H1 (cell line): Measurements from ENCODE around the gene SGCD. TPM values are rescaled to one million over a fixed set of nuclear protein-coding genes. Genes with fewer than 3 reads are reported as not detected.

Experiments
- CTCF ChIA-PET: fragments of 300-600 bp; sonication (Branson Sonifier 250); formaldehyde crosslinking; loops from one replicate; lab custom pipeline; 2021; ENCODE audit not compliant: partially characterized antibody; lab: Charles Lee
- POLR2A ChIA-PET: fragments of 300-600 bp; sonication (Branson Sonifier 250); formaldehyde crosslinking; loops from one replicate; lab custom pipeline; 2021; ENCODE audit warnings: inconsistent platforms; ENCODE audit not compliant: partially characterized antibody; lab: Charles Lee
- DNase-seq, 2 experiments: peaks; one replicate each; pipeline versions ENCODE4 v3.0.0 to v3.0.0-alpha.2; 2010 to 2022; ENCODE audit warnings: low spot score in 2 of 2, low read depth in 1 of 2, mixed read lengths in 1 of 2
- FAIRE-seq: peaks from 2 replicates; lab custom pipeline; 2011; peaks lifted over from hg19 to GRCh38; lab: Jason Lieb, UNC
- H2AFZ ChIP-seq: 2 replicates; pipeline ENCODE4 v1.8.1; 2012; ENCODE audit warnings: low read length, inconsistent platforms
- H2AK5ac ChIP-seq: 2 replicates; pipeline ENCODE4 v1.6.1; 2013; ENCODE audit warnings: low read depth, low read length
- H2BK120ac ChIP-seq: replicated peaks from 2 replicates; pipeline ENCODE3; 2013; ENCODE audit warnings: low read depth, low read length, inconsistent platforms
- H2BK12ac ChIP-seq: 2 replicates; pipeline ENCODE4 v1.6.1; 2013; ENCODE audit warnings: low read depth, low read length
- H2BK15ac ChIP-seq: 2 replicates; pipeline ENCODE4 v1.6.1; 2013; ENCODE audit warnings: low read length
- H2BK20ac ChIP-seq: 2 replicates; pipeline ENCODE4 v1.6.1; 2013; ENCODE audit warnings: low read length
- H2BK5ac ChIP-seq: 2 replicates; pipeline ENCODE4 v1.6.1; 2013; ENCODE audit warnings: low read depth, low read length
- H3K14ac ChIP-seq: 2 replicates; pipeline ENCODE4 v1.6.1; 2013; ENCODE audit warnings: inconsistent platforms; ENCODE audit not compliant: insufficient read length
- H3K18ac ChIP-seq: 2 replicates; pipeline ENCODE4 v1.6.1; 2013; ENCODE audit warnings: low read length; ENCODE audit errors: extremely low read depth
- H3K23ac ChIP-seq: 2 replicates; pipeline ENCODE4 v1.6.1; 2013; ENCODE audit warnings: inconsistent platforms; ENCODE audit not compliant: insufficient read length
- H3K23me2 ChIP-seq: 2 replicates; pipeline ENCODE4 v1.6.1; 2013; ENCODE audit warnings: low read depth, low read length
- H3K27ac ChIP-seq: 2 replicates; pipeline ENCODE4 v1.6.1; 2011; ENCODE audit warnings: low read depth, low read length, inconsistent platforms
- H3K27me3 ChIP-seq, 4 experiments: replicated peaks in 1 of 4; 1 replicate in 1 of 4; 2 replicates in 3 of 4; pipeline versions ENCODE4 v1.6.1 to v1.8.1; 2011 to 2013; ENCODE audit warnings: low read length in 3 of 4, mild to moderate bottlenecking in 3 of 4, inconsistent platforms in 2 of 4, mixed read lengths in 2 of 4, moderate library complexity in 1 of 4; ENCODE audit not compliant: control insufficient read depth in 3 of 4, insufficient read depth in 3 of 4; ENCODE audit errors: extremely low read depth in 1 of 4
- H3K36me3 ChIP-seq, 4 experiments: 2 replicates each; pipeline versions ENCODE4 v1.6.1 to v1.8.1; 2011 to 2013; ENCODE audit warnings: mild to moderate bottlenecking in 4 of 4, low read length in 3 of 4, moderate library complexity in 2 of 4, control low read depth in 1 of 4, inconsistent platforms in 1 of 4; ENCODE audit not compliant: insufficient read depth in 4 of 4, control insufficient read depth in 2 of 4
- H3K4ac ChIP-seq: replicated peaks from 2 replicates; pipeline ENCODE3; 2013; ENCODE audit warnings: low read length, low read depth, mixed read lengths, inconsistent platforms; ENCODE audit not compliant: insufficient read length
- H3K4me1 ChIP-seq, 4 experiments: replicated peaks in 1 of 4; 1 replicate in 1 of 4; 2 replicates in 3 of 4; pipeline versions ENCODE4 v1.6.1 to v1.8.1; 2011 to 2013; ENCODE audit warnings: low read length in 3 of 4, inconsistent platforms in 2 of 4, mixed read lengths in 1 of 4; ENCODE audit not compliant: insufficient read depth in 4 of 4, control insufficient read depth in 3 of 4
- H3K4me2 ChIP-seq, 2 experiments: 2 replicates each; pipeline versions ENCODE4 v1.6.1 to v1.8.1; 2011 to 2013; ENCODE audit warnings: low read depth in 2 of 2, low read length in 2 of 2, control low read depth in 1 of 2, inconsistent platforms in 1 of 2, mild to moderate bottlenecking in 1 of 2; ENCODE audit not compliant: insufficient read depth in 1 of 2
- H3K4me3 ChIP-seq, 4 experiments: fragments of 200-600, 300-600 bp in 1 of 4; sonication (generic), shearing (Covaris generic), sonication (Bioruptor Twin) in 1 of 4; 2 replicates each; pipeline versions ENCODE4 v1.5.1 to v1.8.1; 2011 to 2016; ENCODE audit warnings: low read length in 4 of 4, low read depth in 3 of 4, control low read depth in 2 of 4, inconsistent platforms in 2 of 4, mild to moderate bottlenecking in 2 of 4, mixed read lengths in 1 of 4, moderate library complexity in 1 of 4; ENCODE audit not compliant: insufficient read depth in 2 of 4; ENCODE audit errors: extremely low read depth in 1 of 4
- H3K56ac ChIP-seq: replicated peaks from 2 replicates; pipeline ENCODE3; 2013; ENCODE audit warnings: low read depth, mild to moderate bottlenecking, mixed read lengths, low read length, inconsistent platforms; ENCODE audit not compliant: insufficient read length
- H3K79me1 ChIP-seq: 2 replicates; pipeline ENCODE4 v1.6.1; 2013; ENCODE audit warnings: low read depth, low read length, control low read depth
- H3K79me2 ChIP-seq, 2 experiments: 2 replicates each; pipeline versions ENCODE4 v1.6.1 to v1.8.1; 2012 to 2013; ENCODE audit warnings: low read length in 2 of 2, mild to moderate bottlenecking in 2 of 2, inconsistent platforms in 1 of 2; ENCODE audit not compliant: insufficient read depth in 2 of 2, control insufficient read depth in 1 of 2
- H3K9ac ChIP-seq, 4 experiments: replicated peaks in 1 of 4; 1 replicate in 1 of 4; 2 replicates in 3 of 4; pipeline versions ENCODE4 v1.6.1 to v1.8.1; 2011 to 2013; ENCODE audit warnings: low read depth in 3 of 4, low read length in 3 of 4, control low read depth in 2 of 4, mild to moderate bottlenecking in 2 of 4, moderate library complexity in 2 of 4, inconsistent platforms in 1 of 4; ENCODE audit errors: extremely low read depth in 1 of 4
- H3K9me3 ChIP-seq, 2 experiments: 2 replicates each; pipeline versions ENCODE4 v1.6.1 to v1.8.1; 2012 to 2013; ENCODE audit warnings: mild to moderate bottlenecking in 2 of 2, moderate library complexity in 2 of 2, control low read depth in 1 of 2, inconsistent platforms in 1 of 2, low read depth in 1 of 2, low read length in 1 of 2, mixed read lengths in 1 of 2; ENCODE audit not compliant: insufficient read depth in 2 of 2
- H4K20me1 ChIP-seq, 2 experiments: replicated peaks in 1 of 2; 2 replicates each; pipeline versions ENCODE3 to v1.8.1; 2011 to 2013; ENCODE audit warnings: inconsistent platforms in 2 of 2, low read length in 2 of 2, mild to moderate bottlenecking in 1 of 2; ENCODE audit not compliant: insufficient read depth in 2 of 2, control insufficient read depth in 1 of 2
- H4K5ac ChIP-seq: 2 replicates; pipeline ENCODE4 v1.6.1; 2013; ENCODE audit warnings: low read length, low read depth, mixed read lengths, inconsistent platforms; ENCODE audit not compliant: insufficient read length
- H4K8ac ChIP-seq: 2 replicates; pipeline ENCODE4 v1.8.0; 2013; ENCODE audit warnings: mild to moderate bottlenecking, moderate library complexity, low read length, inconsistent platforms; ENCODE audit not compliant: insufficient read depth; ENCODE audit errors: extremely low read depth
- H4K91ac ChIP-seq: replicated peaks from 2 replicates; pipeline ENCODE3; 2013; ENCODE audit warnings: low read length, mixed read lengths, inconsistent platforms; ENCODE audit not compliant: insufficient read length
- BACH1 ChIP-seq: IDR thresholded peaks from 2 replicates; pipeline ENCODE4 v1.6.1; 2012; ENCODE audit warnings: low read length, improper control_type of control experiment
- CHD1 ChIP-seq: IDR thresholded peaks from 2 replicates; pipeline ENCODE4 v1.6.1; 2012; ENCODE audit warnings: low read depth, low read length, improper control_type of control experiment
- CHD2 ChIP-seq: IDR thresholded peaks from 2 replicates; pipeline ENCODE4 v1.6.1; 2012; ENCODE audit warnings: low read length, improper control_type of control experiment
- EZH2 ChIP-seq: fragments of 200-600 bp; sonication (generic); IDR thresholded peaks from 2 replicates; pipeline ENCODE4 v1.7.1; 2012; ENCODE audit warnings: low read depth, mild to moderate bottlenecking, moderate library complexity, low read length, inconsistent platforms; ENCODE audit not compliant: severe bottlenecking
- FOSL1 ChIP-seq: IDR thresholded peaks from 2 replicates; pipeline ENCODE4 v1.6.1; 2011; ENCODE audit warnings: mild to moderate bottlenecking, low read depth, low read length, moderate library complexity; ENCODE audit not compliant: insufficient read depth
- KDM1A ChIP-seq: fragments of 200-600, 300-600 bp; sonication (generic); IDR thresholded peaks from 2 replicates; pipeline ENCODE4 v1.7.1; 2016; ENCODE audit warnings: mild to moderate bottlenecking, low read length, borderline replicate concordance
- NRF1 ChIP-seq: IDR thresholded peaks from 2 replicates; pipeline ENCODE4 v1.6.1; 2011; ENCODE audit warnings: mild to moderate bottlenecking, low read depth, low read length, improper control_type of control experiment
- SP2 ChIP-seq: IDR thresholded peaks from 2 replicates; pipeline ENCODE4 v1.6.1; 2012; ENCODE audit warnings: mild to moderate bottlenecking, low read length, inconsistent platforms
- SRF ChIP-seq: IDR thresholded peaks from 2 replicates; pipeline ENCODE4 v1.6.1; 2011; ENCODE audit warnings: mild to moderate bottlenecking, low read depth, low read length, moderate library complexity
- TAF7 ChIP-seq: optimal IDR thresholded peaks from 2 replicates; pipeline ENCODE3; 2011; ENCODE audit warnings: low read depth, mild to moderate bottlenecking, inconsistent platforms, low read length, moderate library complexity, borderline replicate concordance
- WGBS, 2 experiments: shearing (Covaris generic) in 1 of 2; methylation state at CpG; one replicate each; pipeline versions ENCODE4 v1.1.6 to v1.1.7; 2013 to 2015; ENCODE audit warnings: low lambda C conversion rate in 2 of 2, mixed read lengths in 2 of 2, inconsistent platforms in 1 of 2, low coverage in 1 of 2, missing lambda C conversion rate in 1 of 2; ENCODE audit not compliant: insufficient replicate concordance in 2 of 2, insufficient coverage in 1 of 2, insufficient read length in 1 of 2; ENCODE audit errors: extremely low coverage in 1 of 2, missing lambda C conversion rate in 1 of 2; 5-methylcytosine and 5-hydroxymethylcytosine counted together
- polyA plus RNA-seq, 7 experiments: library from polyadenylated mRNA; depleted of rRNA in 3 of 7; stranded (reverse) in 5 of 7; unstranded in 2 of 7; fragments of >200 nt in 5 of 7; fragments of 200-250 nt in 2 of 7; gene quantifications; 1 replicate in 5 of 7; 2 replicates in 1 of 7; 4 replicates in 1 of 7; pipeline versions ENCODE4 v1.2.1 to v1.2.3, GENCODE V29; 2011 to 2013; ENCODE audit warnings: missing spikeins in 2 of 7, mixed read lengths in 2 of 7
- total RNA-seq: library from RNA; stranded (reverse); fragmentation: NEBNext Ultra II Directional; extraction: Animal tissue kit (Norgen Biotek cat#: 25700); gene quantifications from 2 replicates; pipeline ENCODE4 v1.2.1, GENCODE V29; 2021

Gene SGCD
- total and polyA plus RNA-seq, 2 of the 8 experiments (the other 6 are each of a cell fraction or from before 2014, with no cell fraction given), result 0.04 to 0.08 TPM

DNA sequence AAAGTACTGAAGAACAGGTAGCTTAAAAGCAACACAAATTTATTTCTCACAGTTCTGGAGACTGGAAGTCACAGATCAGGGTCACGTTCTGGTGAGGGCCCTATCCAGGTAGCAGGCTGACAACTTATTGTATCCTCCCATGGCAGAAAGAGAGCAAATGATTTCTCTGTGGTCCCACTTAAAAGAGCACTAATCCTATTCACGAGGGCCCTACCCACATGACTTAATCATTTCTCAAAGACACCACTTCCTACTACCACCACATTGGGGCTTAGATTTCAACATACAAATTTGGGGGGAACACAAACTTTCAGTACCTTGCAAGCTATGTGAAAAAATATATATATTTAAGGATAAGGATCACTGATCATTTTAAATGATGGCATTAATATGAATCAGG lies 447.3 kb downstream of the SGCD start:
- POLR2A ChIA-PET, result no interaction called here
- no peak overlapping the region for H2BK20ac ChIP-seq
- H3K79me2 ChIP-seq, result no peaks in the 10 kb centered on the region
- H3K27me3 ChIP-seq, result no peaks in the 10 kb centered on the region
- no peak for FAIRE-seq
- H3K4me3 ChIP-seq, result no peak overlapping the region
- no peak overlapping the region for H4K91ac ChIP-seq
- TF ChIP-seq KDM1A (no peak), TAF7 (no peak), FOSL1 (no peak), EZH2 (no peak), SP2 (no peak), CHD2 (no peak), NRF1 (no peak), SRF (no peak), CHD1 (no peak), BACH1 (no peak)
- TF ChIP-seq, all 59 proteins: peak for 0
- Histone ChIP-seq H4K8ac (no peak overlapping the region), H2BK15ac (no peak overlapping the region), H3K56ac (no peak overlapping the region), H3K4me2 (no peak overlapping the region), H4K5ac (no peak overlapping the region), H3K9me3 (no peaks in the 10 kb centered on the region), H3K4me1 (no peaks in the 10 kb centered on the region; a peak in 1 of 7 replicates), H3K27ac (no peak overlapping the region), H3K23ac (no peak overlapping the region), H3K36me3 (no peaks in the 10 kb centered on the region), H2AK5ac (no peak overlapping the region), H2BK5ac (no peak overlapping the region), H3K4ac (no peak overlapping the region), H2AFZ (no peak overlapping the region), H3K9ac (peak overlapping the region in 1 of 4 experiments; percentile 34; a peak in 1 of 7 replicates), H2BK120ac (no peak overlapping the region), H3K18ac (no peak overlapping the region), H3K14ac (no peak overlapping the region), H3K79me1 (no peaks in the 10 kb centered on the region), H4K20me1 (no peaks in the 10 kb centered on the region), H2BK12ac (no peak overlapping the region), H3K23me2 (no peaks in the 10 kb centered on the region)
- DNase-seq, result no peak
- WGBS, 2 experiments, result 87% methylated on average over 2 of the region's 2 CpGs; no CpG with 5 or more reads in 1 of the 2 experiments
- CTCF ChIA-PET, result no interaction called here
